WTC11 (cell line): ENCODE measurements around the gene C1orf115.
"Not testable (repeated sequence)": the region's sequence is repeated elsewhere in the genome, so short reads cannot be mapped to it uniquely, and the experiment has no call there.

Experiments
- ATF1 ChIP-seq: sonication (generic); formaldehyde crosslinking; IDR thresholded peaks from 2 replicates; pipeline ENCODE4 v1.8.1; 2023; ENCODE audit warnings: mild to moderate bottlenecking, moderate library complexity, missing genetic modification reagents
- CBFB ChIP-seq: sonication (generic); formaldehyde crosslinking; IDR thresholded peaks from 2 replicates; pipeline ENCODE4 v1.8.1; 2022; ENCODE audit warnings: mild to moderate bottlenecking, low read depth, missing genetic modification reagents
- CREM ChIP-seq: sonication (generic); formaldehyde crosslinking; IDR thresholded peaks from 2 replicates; pipeline ENCODE4 v1.8.1; 2022; ENCODE audit warnings: mild to moderate bottlenecking, missing genetic modification reagents, moderate library complexity
- ELF4 ChIP-seq: sonication (generic); formaldehyde crosslinking; IDR thresholded peaks from 2 replicates; pipeline ENCODE4 v1.8.1; 2022; ENCODE audit warnings: low read depth, mild to moderate bottlenecking, moderate library complexity, missing genetic modification reagents
- FOXP1 ChIP-seq: sonication (generic); formaldehyde crosslinking; IDR thresholded peaks from 2 replicates; pipeline ENCODE4 v1.8.0; 2022; ENCODE audit warnings: missing genetic modification reagents, mild to moderate bottlenecking, moderate library complexity, borderline replicate concordance
- TF ChIP-seq, protein P1 (sequence below): sonication (generic); formaldehyde crosslinking; IDR thresholded peaks from 2 replicates; pipeline ENCODE4 v1.8.0; 2022; ENCODE audit warnings: mild to moderate bottlenecking, missing genetic modification reagents
- TF ChIP-seq, protein P2 (sequence below): fragments of 200-600 bp; IDR thresholded peaks from 2 replicates; pipeline ENCODE4 v1.8.0; 2022; ENCODE audit warnings: antibody characterized with exemption
- TF ChIP-seq, protein P3 (sequence below): sonication (generic); formaldehyde crosslinking; IDR thresholded peaks from 2 replicates; pipeline ENCODE4 v1.8.1; 2023; ENCODE audit warnings: mild to moderate bottlenecking, missing genetic modification reagents, borderline replicate concordance
- TF ChIP-seq, protein P4 (sequence below): sonication (generic); formaldehyde crosslinking; IDR thresholded peaks from 2 replicates; pipeline ENCODE4 v1.8.1; 2022; ENCODE audit warnings: missing genetic modification reagents, borderline replicate concordance

DNA sequence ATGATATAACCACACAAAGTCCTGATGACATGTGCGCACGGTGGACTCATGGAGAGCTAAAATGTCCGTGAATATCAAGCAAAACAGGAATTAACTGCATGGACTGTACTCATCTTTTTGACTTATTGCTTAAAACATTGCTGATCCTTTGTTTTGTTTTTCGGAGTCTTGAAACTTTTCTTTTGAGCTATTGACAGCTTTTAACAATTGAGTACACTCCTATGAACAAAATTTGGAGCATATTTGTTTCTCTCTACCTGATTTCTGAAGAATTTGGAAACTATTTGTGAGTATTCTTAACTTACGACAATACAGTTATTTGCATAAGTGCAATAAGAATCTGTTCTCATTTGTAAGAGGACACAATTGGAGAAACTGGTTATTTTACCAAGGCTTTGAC lies 25.8 kb downstream of the C1orf115 start:
- not testable (repeated sequence) for TF ChIP-seq CREM; FOXP1; CBFB (CRISPR knock-in tag); ATF1 (CRISPR knock-in tag); ELF4
- TF ChIP-seq, protein P1, sequence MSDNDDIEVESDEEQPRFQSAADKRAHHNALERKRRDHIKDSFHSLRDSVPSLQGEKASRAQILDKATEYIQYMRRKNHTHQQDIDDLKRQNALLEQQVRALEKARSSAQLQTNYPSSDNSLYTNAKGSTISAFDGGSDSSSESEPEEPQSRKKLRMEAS (CRISPR knock-in tag): not testable (repeated sequence)
- TF ChIP-seq, protein P2, sequence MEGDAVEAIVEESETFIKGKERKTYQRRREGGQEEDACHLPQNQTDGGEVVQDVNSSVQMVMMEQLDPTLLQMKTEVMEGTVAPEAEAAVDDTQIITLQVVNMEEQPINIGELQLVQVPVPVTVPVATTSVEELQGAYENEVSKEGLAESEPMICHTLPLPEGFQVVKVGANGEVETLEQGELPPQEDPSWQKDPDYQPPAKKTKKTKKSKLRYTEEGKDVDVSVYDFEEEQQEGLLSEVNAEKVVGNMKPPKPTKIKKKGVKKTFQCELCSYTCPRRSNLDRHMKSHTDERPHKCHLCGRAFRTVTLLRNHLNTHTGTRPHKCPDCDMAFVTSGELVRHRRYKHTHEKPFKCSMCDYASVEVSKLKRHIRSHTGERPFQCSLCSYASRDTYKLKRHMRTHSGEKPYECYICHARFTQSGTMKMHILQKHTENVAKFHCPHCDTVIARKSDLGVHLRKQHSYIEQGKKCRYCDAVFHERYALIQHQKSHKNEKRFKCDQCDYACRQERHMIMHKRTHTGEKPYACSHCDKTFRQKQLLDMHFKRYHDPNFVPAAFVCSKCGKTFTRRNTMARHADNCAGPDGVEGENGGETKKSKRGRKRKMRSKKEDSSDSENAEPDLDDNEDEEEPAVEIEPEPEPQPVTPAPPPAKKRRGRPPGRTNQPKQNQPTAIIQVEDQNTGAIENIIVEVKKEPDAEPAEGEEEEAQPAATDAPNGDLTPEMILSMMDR: not testable (repeated sequence)
- TF ChIP-seq, protein P3, sequence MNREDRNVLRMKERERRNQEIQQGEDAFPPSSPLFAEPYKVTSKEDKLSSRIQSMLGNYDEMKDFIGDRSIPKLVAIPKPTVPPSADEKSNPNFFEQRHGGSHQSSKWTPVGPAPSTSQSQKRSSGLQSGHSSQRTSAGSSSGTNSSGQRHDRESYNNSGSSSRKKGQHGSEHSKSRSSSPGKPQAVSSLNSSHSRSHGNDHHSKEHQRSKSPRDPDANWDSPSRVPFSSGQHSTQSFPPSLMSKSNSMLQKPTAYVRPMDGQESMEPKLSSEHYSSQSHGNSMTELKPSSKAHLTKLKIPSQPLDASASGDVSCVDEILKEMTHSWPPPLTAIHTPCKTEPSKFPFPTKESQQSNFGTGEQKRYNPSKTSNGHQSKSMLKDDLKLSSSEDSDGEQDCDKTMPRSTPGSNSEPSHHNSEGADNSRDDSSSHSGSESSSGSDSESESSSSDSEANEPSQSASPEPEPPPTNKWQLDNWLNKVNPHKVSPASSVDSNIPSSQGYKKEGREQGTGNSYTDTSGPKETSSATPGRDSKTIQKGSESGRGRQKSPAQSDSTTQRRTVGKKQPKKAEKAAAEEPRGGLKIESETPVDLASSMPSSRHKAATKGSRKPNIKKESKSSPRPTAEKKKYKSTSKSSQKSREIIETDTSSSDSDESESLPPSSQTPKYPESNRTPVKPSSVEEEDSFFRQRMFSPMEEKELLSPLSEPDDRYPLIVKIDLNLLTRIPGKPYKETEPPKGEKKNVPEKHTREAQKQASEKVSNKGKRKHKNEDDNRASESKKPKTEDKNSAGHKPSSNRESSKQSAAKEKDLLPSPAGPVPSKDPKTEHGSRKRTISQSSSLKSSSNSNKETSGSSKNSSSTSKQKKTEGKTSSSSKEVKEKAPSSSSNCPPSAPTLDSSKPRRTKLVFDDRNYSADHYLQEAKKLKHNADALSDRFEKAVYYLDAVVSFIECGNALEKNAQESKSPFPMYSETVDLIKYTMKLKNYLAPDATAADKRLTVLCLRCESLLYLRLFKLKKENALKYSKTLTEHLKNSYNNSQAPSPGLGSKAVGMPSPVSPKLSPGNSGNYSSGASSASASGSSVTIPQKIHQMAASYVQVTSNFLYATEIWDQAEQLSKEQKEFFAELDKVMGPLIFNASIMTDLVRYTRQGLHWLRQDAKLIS (CRISPR knock-in tag): not testable (repeated sequence)
- TF ChIP-seq, protein P4, sequence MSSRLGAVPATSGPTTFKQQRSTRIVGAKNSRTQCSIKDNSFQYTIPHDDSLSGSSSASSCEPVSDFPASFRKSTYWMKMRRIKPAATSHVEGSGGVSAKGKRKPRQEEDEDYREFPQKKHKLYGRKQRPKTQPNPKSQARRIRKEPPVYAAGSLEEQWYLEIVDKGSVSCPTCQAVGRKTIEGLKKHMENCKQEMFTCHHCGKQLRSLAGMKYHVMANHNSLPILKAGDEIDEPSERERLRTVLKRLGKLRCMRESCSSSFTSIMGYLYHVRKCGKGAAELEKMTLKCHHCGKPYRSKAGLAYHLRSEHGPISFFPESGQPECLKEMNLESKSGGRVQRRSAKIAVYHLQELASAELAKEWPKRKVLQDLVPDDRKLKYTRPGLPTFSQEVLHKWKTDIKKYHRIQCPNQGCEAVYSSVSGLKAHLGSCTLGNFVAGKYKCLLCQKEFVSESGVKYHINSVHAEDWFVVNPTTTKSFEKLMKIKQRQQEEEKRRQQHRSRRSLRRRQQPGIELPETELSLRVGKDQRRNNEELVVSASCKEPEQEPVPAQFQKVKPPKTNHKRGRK (CRISPR knock-in tag): not testable (repeated sequence)
